Activated CD8-positive, alpha-beta memory T cell treated with anti-CD3 and anti-CD28 coated beads, Interleukin-2, amount 50 U/mL, for 48 hours (primary cell): ENCODE results near the gene CD300LB.

Source experiments
- DNase-seq: peaks from one replicate; pipeline ENCODE4 v3.0.0-alpha.2; 2020

The CD300LB gene

GRCh38 chr17:74547736-74548135 is 16.5 kb upstream of the CD300LB start:
- DNase-seq: no peak

- DNase-seq: no peak
These were observed 16.0 kb upstream of the CD300LB start for GRCh38 chr17:74547264-74547663.

GRCh38 chr17:74546586-74546985 is 15.3 kb upstream of the CD300LB start:
- DNase-seq: no peak

- DNase-seq: no peak
These were observed 14.6 kb upstream of the CD300LB start, which contains the start of gene CD300C for GRCh38 chr17:74545843-74546230. Gene CD300C (minus strand): TSS chr17:74546115. CDS start chr17:74545782, 333 bp downstream.

GRCh38 chr17:74544991-74545842 is 13.9 kb upstream of the CD300LB start:
- no peak for DNase-seq

- DNase-seq: no peak
These were observed 12.9 kb upstream of the CD300LB start for GRCh38 chr17:74543891-74544760.

GRCh38 chr17:74543406-74543805 is 12.1 kb upstream of the CD300LB start:
- DNase-seq: no peak

- DNase-seq: no peak
These were observed 11.6 kb upstream of the CD300LB start for GRCh38 chr17:74542727-74543383.

GRCh38 chr17:74542166-74542565 is 10.9 kb upstream of the CD300LB start:
- no peak for DNase-seq

GRCh38 chr17:74541176-74542111 is 10.2 kb upstream of the CD300LB start:
- DNase-seq: no peak

- DNase-seq: no peak
These were observed 8.1 kb upstream of the CD300LB start for GRCh38 chr17:74539281-74539820.

GRCh38 chr17:74536890-74537289 is 5.6 kb upstream of the CD300LB start:
- DNase-seq: no peak

GRCh38 chr17:74532115-74532514 is 840 bp upstream of the CD300LB start:
- peak; percentile 45 for DNase-seq

GRCh38 chr17:74530831-74531150 is 484 bp downstream of the CD300LB start:
- no peak for DNase-seq

GRCh38 chr17:74529243-74529642 is 2.0 kb downstream of the CD300LB start:
- DNase-seq: peak; percentile 42

GRCh38 chr17:74528491-74529199 is 2.6 kb downstream of the CD300LB start:
- peak; percentile 41 for DNase-seq

- peak; percentile 39 for DNase-seq
These were observed 3.5 kb downstream of the CD300LB start for GRCh38 chr17:74527756-74528155.

GRCh38 chr17:74527081-74527480 is 4.2 kb downstream of the CD300LB start:
- peak; percentile 35 for DNase-seq

- DNase-seq: no peak
These were observed 4.6 kb downstream of the CD300LB start for GRCh38 chr17:74526681-74527080.

- no peak for DNase-seq
These were observed 5.4 kb downstream of the CD300LB start for GRCh38 chr17:74525781-74526288.

- no peak for DNase-seq
These were observed 5.9 kb downstream of the CD300LB start for GRCh38 chr17:74525465-74525725.
